ENCODE data around the gene GASK1A.

GASK1A gene

GRCh38 chr3:43014956-43015355 lies 35.8 kb downstream of the GASK1A start:
- DNase-seq = no peak

- no peak for DNase-seq
Observed at GRCh38 chr3:43015572-43015971, 36.5 kb downstream of the GASK1A start.

- no peak for DNase-seq
Observed at GRCh38 chr3:43015991-43016865, 37.1 kb downstream of the GASK1A start.

GRCh38 chr3:43017004-43017403 lies 37.9 kb downstream of the GASK1A start:
- no peak for DNase-seq

- DNase-seq = no peak
Observed at GRCh38 chr3:43017593-43018195, 38.6 kb downstream of the GASK1A start.

- DNase-seq = no peak
Observed at GRCh38 chr3:43018246-43018645, 39.1 kb downstream of the GASK1A start.

GRCh38 chr3:43019006-43019809 lies 40.1 kb downstream of the GASK1A start:
- no peak for DNase-seq

- no peak for DNase-seq
Observed at GRCh38 chr3:43019826-43020225, 40.7 kb downstream of the GASK1A start.

GRCh38 chr3:43021186-43021585 lies 42.1 kb downstream of the GASK1A start:
- DNase-seq = no peak

- no peak for DNase-seq
Observed at GRCh38 chr3:43022121-43022520, 43.0 kb downstream of the GASK1A start.

GRCh38 chr3:43023066-43023465 lies 44.0 kb downstream of the GASK1A start:
- DNase-seq = no peak

GRCh38 chr3:43023746-43024145 lies 44.6 kb downstream of the GASK1A start:
- DNase-seq = peak in 1 of 3 experiments; percentile 1

- DNase-seq = no peak
Observed at GRCh38 chr3:43024181-43024885, 45.2 kb downstream of the GASK1A start.

- DNase-seq = no peak
Observed at GRCh38 chr3:43025423-43025822, 46.3 kb downstream of the GASK1A start.

- DNase-seq = no peak
Observed at GRCh38 chr3:43028001-43028400, 48.9 kb downstream of the GASK1A start.

- no peak for DNase-seq
Observed at GRCh38 chr3:43028678-43029490, 49.8 kb downstream of the GASK1A start.

GRCh38 chr3:43030162-43030935 lies 51.2 kb downstream of the GASK1A start:
- DNase-seq = no peak

GRCh38 chr3:43031485-43031884 lies 52.4 kb downstream of the GASK1A start:
- DNase-seq = no peak

- no peak for DNase-seq
Observed at GRCh38 chr3:43031889-43032545, 52.9 kb downstream of the GASK1A start.

Measured in NCI-H1417 (cell line).